Measurements from ENCODE around the gene BTN1A1. TPM values are rescaled to one million over a fixed set of nuclear protein-coding genes. Genes with fewer than 3 reads are reported as not detected.
"Not testable (repeated sequence)": the region's sequence is repeated elsewhere in the genome, so short reads cannot be mapped to it uniquely, and the experiment has no call there.

BTN1A1 gene
- total RNA-seq, 4 donors from 2014 or later, result 0.32 TPM; not detected in 3

- DNase-seq, result peak; percentile 33
- Histone ChIP-seq H3K27ac (no peak overlapping the region), H3K27me3 (peaks cover 38% of the 10 kb centered on the region), H3K36me3 (no peaks in the 10 kb centered on the region), H3K4me1 (peaks cover 5 to 13% (median 11%) of the 10 kb centered on the region in 4 donors), H3K4me3 (peak overlapping the region in 3 of 4 donors; percentile 6 to 38 (median 24)), H3K9me3 (no peaks in the 10 kb centered on the region)
- WGBS, 2 donors (ENCODE audit: low coverage in 1 of 2), result 0 to 12% methylated on average over 2 to 49 of the region's 49 CpGs
- in situ Hi-C loops (cut with MboI; ENCODE audit: low pct_ligation_motif_present in 1 of 4, low pct_unique_long_range_greater_than_20kb in 1 of 4, low sequenced_read_pairs in 3 of 4), result no loop called here
- intact Hi-C loops (cut with DNase I; ENCODE audit: low total_unique reads), result no loop called here
- TF ChIP-seq, protein P1, sequence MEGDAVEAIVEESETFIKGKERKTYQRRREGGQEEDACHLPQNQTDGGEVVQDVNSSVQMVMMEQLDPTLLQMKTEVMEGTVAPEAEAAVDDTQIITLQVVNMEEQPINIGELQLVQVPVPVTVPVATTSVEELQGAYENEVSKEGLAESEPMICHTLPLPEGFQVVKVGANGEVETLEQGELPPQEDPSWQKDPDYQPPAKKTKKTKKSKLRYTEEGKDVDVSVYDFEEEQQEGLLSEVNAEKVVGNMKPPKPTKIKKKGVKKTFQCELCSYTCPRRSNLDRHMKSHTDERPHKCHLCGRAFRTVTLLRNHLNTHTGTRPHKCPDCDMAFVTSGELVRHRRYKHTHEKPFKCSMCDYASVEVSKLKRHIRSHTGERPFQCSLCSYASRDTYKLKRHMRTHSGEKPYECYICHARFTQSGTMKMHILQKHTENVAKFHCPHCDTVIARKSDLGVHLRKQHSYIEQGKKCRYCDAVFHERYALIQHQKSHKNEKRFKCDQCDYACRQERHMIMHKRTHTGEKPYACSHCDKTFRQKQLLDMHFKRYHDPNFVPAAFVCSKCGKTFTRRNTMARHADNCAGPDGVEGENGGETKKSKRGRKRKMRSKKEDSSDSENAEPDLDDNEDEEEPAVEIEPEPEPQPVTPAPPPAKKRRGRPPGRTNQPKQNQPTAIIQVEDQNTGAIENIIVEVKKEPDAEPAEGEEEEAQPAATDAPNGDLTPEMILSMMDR (IDR thresholded peaks at IDR 0.05), result no peak
- TF ChIP-seq EP300 (IDR thresholded peaks at IDR 0.05; ENCODE audit: low read depth) (no peak), POLR2AphosphoS5 (IDR thresholded peaks at IDR 0.05) (no peak), POLR2A (IDR thresholded peaks at IDR 0.05) (no peak)
Measured at GRCh38 chr6:26501482-26501986, 1.4 kb downstream of the BTN1A1 start.

DNA sequence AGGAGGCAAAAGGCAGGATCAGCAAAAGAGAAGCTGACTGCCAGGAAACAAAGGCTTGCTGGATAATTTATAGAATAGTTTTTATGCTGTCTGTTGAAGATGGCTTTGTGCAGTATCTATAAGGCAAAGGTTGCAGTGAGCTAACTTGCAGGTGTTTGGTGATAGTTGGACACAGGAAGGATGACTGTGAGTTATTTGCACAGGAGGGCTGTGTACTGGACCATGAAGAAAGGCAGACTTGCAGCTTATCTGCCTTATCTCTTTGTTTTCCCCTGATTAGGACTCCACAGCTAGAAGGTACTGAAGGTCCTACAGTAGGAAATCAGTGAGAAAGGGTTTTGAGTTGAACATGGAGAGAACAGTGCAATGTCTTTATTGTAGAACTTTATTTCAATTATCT lies 2.1 kb downstream of the BTN1A1 start:
- intact Hi-C loops (cut with DNase I; ENCODE audit: low total_unique reads) (no loop called here), in situ Hi-C loops (cut with MboI; ENCODE audit: low pct_ligation_motif_present in 1 of 4, low pct_unique_long_range_greater_than_20kb in 1 of 4, low sequenced_read_pairs in 3 of 4) (no loop called here)
- peaks cover 38% of the 10 kb centered on the region for H3K27me3 ChIP-seq
- TF ChIP-seq POLR2A (IDR thresholded peaks at IDR 0.05) (no peak), EP300 (IDR thresholded peaks at IDR 0.05; ENCODE audit: low read depth) (no peak), POLR2AphosphoS5 (IDR thresholded peaks at IDR 0.05) (no peak)
- TF ChIP-seq, protein P1 (IDR thresholded peaks at IDR 0.05), result no peak
- H3K36me3 ChIP-seq, result no peaks in the 10 kb centered on the region
- H3K4me3 ChIP-seq, result peak overlapping the region in 2 of 4 donors; percentile 6 to 38
- H3K27ac ChIP-seq, result no peak overlapping the region
- no peak for DNase-seq
- H3K4me1 ChIP-seq, result peaks cover 5 to 13% (median 11%) of the 10 kb centered on the region in 4 donors
- no peaks in the 10 kb centered on the region for H3K9me3 ChIP-seq

- WGBS, 2 donors (ENCODE audit: low coverage in 1 of 2), result 76 to 78% methylated on average over 3 of the region's 3 CpGs
- TF ChIP-seq POLR2A (IDR thresholded peaks at IDR 0.05) (no peak), EP300 (IDR thresholded peaks at IDR 0.05; ENCODE audit: low read depth) (no peak), POLR2AphosphoS5 (IDR thresholded peaks at IDR 0.05) (no peak)
- TF ChIP-seq, protein P1 (IDR thresholded peaks at IDR 0.05), result no peak
- Histone ChIP-seq H3K27me3 (peaks cover 38% of the 10 kb centered on the region), H3K27ac (no peak overlapping the region), H3K4me1 (peaks cover 5 to 13% (median 11%) of the 10 kb centered on the region in 4 donors), H3K4me3 (no peak overlapping the region), H3K36me3 (no peaks in the 10 kb centered on the region), H3K9me3 (no peaks in the 10 kb centered on the region)
- DNase-seq, result no peak
- intact Hi-C loops (cut with DNase I; ENCODE audit: low total_unique reads), result no loop called here
- in situ Hi-C loops (cut with MboI; ENCODE audit: low pct_ligation_motif_present in 1 of 4, low pct_unique_long_range_greater_than_20kb in 1 of 4, low sequenced_read_pairs in 3 of 4), result no loop called here
Measured at GRCh38 chr6:26502626-26503025, 2.5 kb downstream of the BTN1A1 start.

GRCh38 chr6:26507658-26508057 lies 7.6 kb downstream of the BTN1A1 start:
- DNase-seq, result no peak
- Histone ChIP-seq H3K36me3 (no peaks in the 10 kb centered on the region), H3K9me3 (no peaks in the 10 kb centered on the region), H3K4me1 (no peaks in the 10 kb centered on the region), H3K4me3 (no peak overlapping the region), H3K27me3 (peaks cover 14% of the 10 kb centered on the region), H3K27ac (no peak overlapping the region)
- intact Hi-C loops (cut with DNase I; ENCODE audit: low total_unique reads), result no loop called here
- no peak for TF ChIP-seq POLR2AphosphoS5 (IDR thresholded peaks at IDR 0.05)
- TF ChIP-seq EP300 (IDR thresholded peaks at IDR 0.05; ENCODE audit: low read depth), result no peak
- TF ChIP-seq, protein P1 (IDR thresholded peaks at IDR 0.05), result no peak
- TF ChIP-seq POLR2A (IDR thresholded peaks at IDR 0.05), result no peak
- in situ Hi-C loops (cut with MboI; ENCODE audit: low pct_ligation_motif_present in 1 of 4, low pct_unique_long_range_greater_than_20kb in 1 of 4, low sequenced_read_pairs in 3 of 4), result no loop called here
- 72 to 74% methylated on average over 3 of the region's 3 CpGs for WGBS, 2 donors (ENCODE audit: low coverage in 1 of 2)

DNA sequence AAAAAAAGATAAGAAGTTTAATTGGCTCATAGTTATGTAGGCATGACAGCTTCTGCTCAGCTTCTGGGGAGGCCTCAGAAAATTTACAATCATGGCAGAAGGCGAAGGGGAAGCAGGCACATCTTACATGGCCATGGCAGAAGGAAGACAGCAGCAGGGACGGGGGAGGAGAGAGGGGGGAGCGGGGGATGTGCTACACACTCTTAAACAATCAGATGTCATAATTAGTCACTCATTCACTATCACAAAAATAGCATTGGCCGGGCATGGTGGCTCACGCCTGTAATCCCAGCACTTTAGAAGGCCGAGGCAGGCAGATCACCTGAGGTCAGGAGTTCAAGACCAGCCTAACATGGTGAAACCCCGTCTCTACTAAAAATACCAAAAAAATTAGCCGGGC lies 10.9 kb downstream of the BTN1A1 start:
- H3K4me1 ChIP-seq; in situ Hi-C loops (cut with MboI; ENCODE audit: low pct_ligation_motif_present in 1 of 4, low pct_unique_long_range_greater_than_20kb in 1 of 4, low sequenced_read_pairs in 3 of 4); H3K27ac ChIP-seq; intact Hi-C loops (cut with DNase I; ENCODE audit: low total_unique reads); H3K27me3 ChIP-seq; H3K9me3 ChIP-seq; DNase-seq; H3K4me3 ChIP-seq; H3K36me3 ChIP-seq: not testable (repeated sequence)
- 84 to 90% methylated on average over 2 to 8 of the region's 8 CpGs for WGBS, 2 donors (ENCODE audit: low coverage in 1 of 2)

All from transverse colon (tissue), 4 donors.